HCT116 (cell line): ENCODE results near the gene PRKG1.

Experiments used
- ATF3 ChIP-seq: IDR thresholded peaks from 2 replicates; pipeline ENCODE4 v1.6.1; 2012
- CEBPB ChIP-seq: IDR thresholded peaks from 2 replicates; pipeline ENCODE4 v1.6.1; 2012; ENCODE audit warnings: low read depth
- ELF1 ChIP-seq: IDR thresholded peaks from 2 replicates; pipeline ENCODE4 v1.6.1; 2012; ENCODE audit warnings: low read depth, borderline replicate concordance
- EZH2 ChIP-seq: fragments of 200-600 bp; sonication (generic); IDR thresholded peaks from 2 replicates; pipeline ENCODE4 v1.6.1; 2017; ENCODE audit warnings: antibody characterized with exemption, mixed run types
- POLR2A ChIP-seq: IDR thresholded peaks from 2 replicates; pipeline ENCODE4 v1.7.0; 2011; ENCODE audit warnings: borderline replicate concordance; ENCODE audit not compliant: insufficient read depth, insufficient read length; ENCODE audit errors: extremely low read depth
- POLR2AphosphoS5 ChIP-seq: IDR thresholded peaks from 2 replicates; pipeline ENCODE4 v1.6.1; 2011; ENCODE audit warnings: mild to moderate bottlenecking, low read depth, low read length, moderate library complexity
- SIN3A ChIP-seq: IDR thresholded peaks from 2 replicates; pipeline ENCODE4 v1.6.1; 2012; ENCODE audit warnings: low read depth
- SRF ChIP-seq: IDR thresholded peaks from 2 replicates; pipeline ENCODE4 v1.6.1; 2012; ENCODE audit warnings: low read depth
- TCF7L2 ChIP-seq: IDR thresholded peaks from 2 replicates; pipeline ENCODE4 v1.7.0; 2011; ENCODE audit warnings: borderline replicate concordance, inconsistent platforms; ENCODE audit not compliant: insufficient read depth, insufficient read length; ENCODE audit errors: extremely low read depth
- ZFX ChIP-seq: fragments of 450-650 bp; IDR thresholded peaks from 2 replicates; pipeline ENCODE4 v1.6.1; 2017
- ZNF274 ChIP-seq: fragments of 200-500 bp; sonication (Bioruptor generic); IDR thresholded peaks from 2 replicates; pipeline ENCODE4 v1.6.1; 2014; ENCODE audit warnings: mild to moderate bottlenecking, low read depth, low read length, inconsistent platforms
- TF ChIP-seq, protein P1 (sequence below), 3 experiments: fragments of 200-600 bp in 1 of 3; sonication (generic) in 1 of 3; IDR thresholded peaks in 2 of 3; conservative IDR thresholded peaks in 1 of 3; 2 replicates each; pipeline ENCODE4 v1.5.1; 2012 to 2017; ENCODE audit warnings: low read depth in 2 of 3, low read length in 2 of 3, antibody characterized with exemption in 1 of 3, borderline replicate concordance in 1 of 3, control low read depth in 1 of 3, mild to moderate bottlenecking in 1 of 3, mixed read lengths in 1 of 3, mixed run types in 1 of 3, moderate library complexity in 1 of 3; ENCODE audit not compliant: insufficient read depth in 1 of 3
- TF ChIP-seq, protein P2 (sequence below): IDR thresholded peaks from 2 replicates; pipeline ENCODE4 v1.6.1; 2012; ENCODE audit warnings: low read depth

DNA sequence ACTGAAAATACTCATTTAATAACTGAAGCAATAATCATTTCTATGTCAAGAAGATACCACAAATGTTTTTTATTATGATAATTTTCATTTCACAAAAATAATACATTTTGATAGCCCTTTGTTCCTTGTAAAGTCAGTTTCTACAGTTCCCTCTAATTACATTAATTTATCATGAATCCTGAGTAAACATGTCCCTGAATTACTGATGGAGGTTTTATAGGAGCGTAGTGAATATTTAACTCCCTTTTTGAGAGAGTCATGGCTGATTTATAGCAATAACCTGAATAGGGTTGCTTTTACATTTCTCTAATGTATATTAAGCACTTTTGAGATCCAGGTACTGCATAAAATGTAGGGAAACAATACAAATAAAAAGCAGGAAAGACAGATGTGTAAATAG lies 1023.8 kb downstream of the PRKG1 start:
- TF ChIP-seq ELF1 (no peak), POLR2A (no peak), ZNF274 (no peak), ATF3 (no peak), CEBPB (no peak), TCF7L2 (no peak), SIN3A (no peak), EZH2 (no peak), POLR2AphosphoS5 (no peak), ZFX (no peak), SRF (no peak)
- TF ChIP-seq, protein P1, sequence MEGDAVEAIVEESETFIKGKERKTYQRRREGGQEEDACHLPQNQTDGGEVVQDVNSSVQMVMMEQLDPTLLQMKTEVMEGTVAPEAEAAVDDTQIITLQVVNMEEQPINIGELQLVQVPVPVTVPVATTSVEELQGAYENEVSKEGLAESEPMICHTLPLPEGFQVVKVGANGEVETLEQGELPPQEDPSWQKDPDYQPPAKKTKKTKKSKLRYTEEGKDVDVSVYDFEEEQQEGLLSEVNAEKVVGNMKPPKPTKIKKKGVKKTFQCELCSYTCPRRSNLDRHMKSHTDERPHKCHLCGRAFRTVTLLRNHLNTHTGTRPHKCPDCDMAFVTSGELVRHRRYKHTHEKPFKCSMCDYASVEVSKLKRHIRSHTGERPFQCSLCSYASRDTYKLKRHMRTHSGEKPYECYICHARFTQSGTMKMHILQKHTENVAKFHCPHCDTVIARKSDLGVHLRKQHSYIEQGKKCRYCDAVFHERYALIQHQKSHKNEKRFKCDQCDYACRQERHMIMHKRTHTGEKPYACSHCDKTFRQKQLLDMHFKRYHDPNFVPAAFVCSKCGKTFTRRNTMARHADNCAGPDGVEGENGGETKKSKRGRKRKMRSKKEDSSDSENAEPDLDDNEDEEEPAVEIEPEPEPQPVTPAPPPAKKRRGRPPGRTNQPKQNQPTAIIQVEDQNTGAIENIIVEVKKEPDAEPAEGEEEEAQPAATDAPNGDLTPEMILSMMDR (IDR thresholded peaks at IDR 0.05 in 2 of 3, conservative IDR thresholded peaks at IDR 0.05 in 1 of 3; ENCODE audit: borderline replicate concordance in 1 of 3, insufficient read depth in 1 of 3, low read depth in 2 of 3, low read length in 2 of 3), result no peak
- TF ChIP-seq, protein P2, sequence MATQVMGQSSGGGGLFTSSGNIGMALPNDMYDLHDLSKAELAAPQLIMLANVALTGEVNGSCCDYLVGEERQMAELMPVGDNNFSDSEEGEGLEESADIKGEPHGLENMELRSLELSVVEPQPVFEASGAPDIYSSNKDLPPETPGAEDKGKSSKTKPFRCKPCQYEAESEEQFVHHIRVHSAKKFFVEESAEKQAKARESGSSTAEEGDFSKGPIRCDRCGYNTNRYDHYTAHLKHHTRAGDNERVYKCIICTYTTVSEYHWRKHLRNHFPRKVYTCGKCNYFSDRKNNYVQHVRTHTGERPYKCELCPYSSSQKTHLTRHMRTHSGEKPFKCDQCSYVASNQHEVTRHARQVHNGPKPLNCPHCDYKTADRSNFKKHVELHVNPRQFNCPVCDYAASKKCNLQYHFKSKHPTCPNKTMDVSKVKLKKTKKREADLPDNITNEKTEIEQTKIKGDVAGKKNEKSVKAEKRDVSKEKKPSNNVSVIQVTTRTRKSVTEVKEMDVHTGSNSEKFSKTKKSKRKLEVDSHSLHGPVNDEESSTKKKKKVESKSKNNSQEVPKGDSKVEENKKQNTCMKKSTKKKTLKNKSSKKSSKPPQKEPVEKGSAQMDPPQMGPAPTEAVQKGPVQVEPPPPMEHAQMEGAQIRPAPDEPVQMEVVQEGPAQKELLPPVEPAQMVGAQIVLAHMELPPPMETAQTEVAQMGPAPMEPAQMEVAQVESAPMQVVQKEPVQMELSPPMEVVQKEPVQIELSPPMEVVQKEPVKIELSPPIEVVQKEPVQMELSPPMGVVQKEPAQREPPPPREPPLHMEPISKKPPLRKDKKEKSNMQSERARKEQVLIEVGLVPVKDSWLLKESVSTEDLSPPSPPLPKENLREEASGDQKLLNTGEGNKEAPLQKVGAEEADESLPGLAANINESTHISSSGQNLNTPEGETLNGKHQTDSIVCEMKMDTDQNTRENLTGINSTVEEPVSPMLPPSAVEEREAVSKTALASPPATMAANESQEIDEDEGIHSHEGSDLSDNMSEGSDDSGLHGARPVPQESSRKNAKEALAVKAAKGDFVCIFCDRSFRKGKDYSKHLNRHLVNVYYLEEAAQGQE, result no peak
